Testis (tissue), 3 donors: ENCODE measurements around the gene PTPRN2. TPM values are rescaled to one million over a fixed set of nuclear protein-coding genes. Genes with fewer than 3 reads are reported as not detected.

Source experiments
- DNase-seq: peaks from one replicate; pipeline ENCODE4 v3.0.0-alpha.2; 2019
- H3K27ac ChIP-seq, 2 donors: fragments of 200-600 bp; sonication (generic); one replicate each; pipeline ENCODE4 v1.5.1; 2019
- H3K27me3 ChIP-seq: fragments of 200-600 bp; sonication (generic); one replicate; pipeline ENCODE4 v1.5.1; 2019
- H3K36me3 ChIP-seq: fragments of 200-600 bp; sonication (generic); one replicate; pipeline ENCODE4 v1.5.1; 2017; ENCODE audit warnings: low read depth; ENCODE audit errors: missing control alignments
- H3K4me1 ChIP-seq: fragments of 200-600 bp; sonication (generic); one replicate; pipeline ENCODE4 v1.5.1; 2019
- H3K4me3 ChIP-seq, 2 donors: fragments of 200-600 bp; sonication (generic); one replicate each; pipeline ENCODE4 v1.5.1; 2017 to 2019
- H3K9me3 ChIP-seq: fragments of 200-600 bp; sonication (generic); one replicate; pipeline ENCODE4 v1.5.1; 2017
- CTCF ChIP-seq, 3 experiments: fragments of 450-650 bp in 2 of 3; fragments of 200-600 bp in 1 of 3; sonication (generic) in 1 of 3; IDR thresholded peaks; one replicate each; pipeline ENCODE4 v1.5.1; 2016 to 2019; ENCODE audit warnings: antibody characterized with exemption in 3 of 3, mild to moderate bottlenecking in 2 of 3, moderate library complexity in 1 of 3
- POLR2A ChIP-seq: fragments of 450-650 bp; IDR thresholded peaks from one replicate; pipeline ENCODE4 v1.6.1; 2017; ENCODE audit warnings: antibody characterized with exemption, mild to moderate bottlenecking, moderate library complexity
- WGBS, 2 donors: methylation state at CpG; one replicate each; pipeline ENCODE4 v1.1.5; 2018; 5-methylcytosine and 5-hydroxymethylcytosine counted together
- intact Hi-C: fragments of 100-400 bp; cut with DNase I; formaldehyde crosslinking; loops from one replicate; pipeline ENCODE4 v1.15.1; 2023; ENCODE audit warnings: low total_unique reads
- polyA plus RNA-seq: library from polyadenylated mRNA; stranded (reverse); fragments of 350-450 nt; fragmentation: Illumina TruSeq; extraction: RNeasy Lipid Tissue Mini Kit (QIAGEN cat#74804); gene quantifications from one replicate; pipeline ENCODE4 v1.2.3, GENCODE V29; 2014; ENCODE audit warnings: low read depth, low replicate concordance; ENCODE audit not compliant: insufficient read depth
- total RNA-seq, 2 donors: library from RNA; depleted of rRNA; stranded (reverse); fragments of >200 nt; gene quantifications; one replicate each; pipeline ENCODE4 v1.2.3, GENCODE V29; 2016

Gene PTPRN2
- total and polyA plus RNA-seq, 3 donors from 2014 or later, result 9.3 to 10.8 (median 9.8) TPM

DNA sequence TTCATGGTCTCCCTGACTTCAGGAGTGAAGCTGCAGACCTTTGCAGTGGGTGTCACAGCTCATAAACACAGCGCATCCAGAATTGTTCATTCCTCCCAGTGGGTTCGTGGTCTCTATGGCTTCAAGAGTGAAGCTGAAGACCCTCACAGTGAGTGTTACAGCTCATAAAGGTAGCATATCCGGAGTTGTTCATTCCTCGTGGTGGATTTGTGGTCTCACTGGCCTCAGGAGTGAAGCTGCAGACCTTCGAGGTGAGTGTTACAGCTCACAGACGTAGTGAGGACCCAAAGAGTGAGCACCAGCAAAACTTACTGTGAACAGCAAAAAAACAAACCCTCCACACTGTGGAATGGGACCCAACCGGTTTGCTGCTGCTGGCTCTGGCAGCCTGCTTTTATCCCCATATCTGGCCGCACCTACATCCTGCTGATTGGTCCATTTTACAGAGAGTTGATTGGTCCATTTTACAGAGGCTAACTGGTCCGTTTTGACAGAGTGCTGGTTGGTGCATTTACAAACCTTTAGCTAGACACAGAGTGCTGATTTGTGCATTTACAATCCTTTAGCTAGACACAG lies 308.8 kb downstream of the PTPRN2 start:
- Histone ChIP-seq H3K9me3 (no peaks in the 10 kb centered on the region), H3K36me3 (no peaks in the 10 kb centered on the region), H3K4me3 (no peak overlapping the region), H3K4me1 (no peaks in the 10 kb centered on the region), H3K27me3 (no peaks in the 10 kb centered on the region), H3K27ac (no peak overlapping the region)
- DNase-seq, result peak; percentile 11
- intact Hi-C loops, result no loop called here
- TF ChIP-seq CTCF (IDR thresholded peaks at IDR 0.05) (no peak), POLR2A (no peak)
- WGBS, 2 donors, result 68 to 78% methylated on average over 9 of the region's 9 CpGs

DNA sequence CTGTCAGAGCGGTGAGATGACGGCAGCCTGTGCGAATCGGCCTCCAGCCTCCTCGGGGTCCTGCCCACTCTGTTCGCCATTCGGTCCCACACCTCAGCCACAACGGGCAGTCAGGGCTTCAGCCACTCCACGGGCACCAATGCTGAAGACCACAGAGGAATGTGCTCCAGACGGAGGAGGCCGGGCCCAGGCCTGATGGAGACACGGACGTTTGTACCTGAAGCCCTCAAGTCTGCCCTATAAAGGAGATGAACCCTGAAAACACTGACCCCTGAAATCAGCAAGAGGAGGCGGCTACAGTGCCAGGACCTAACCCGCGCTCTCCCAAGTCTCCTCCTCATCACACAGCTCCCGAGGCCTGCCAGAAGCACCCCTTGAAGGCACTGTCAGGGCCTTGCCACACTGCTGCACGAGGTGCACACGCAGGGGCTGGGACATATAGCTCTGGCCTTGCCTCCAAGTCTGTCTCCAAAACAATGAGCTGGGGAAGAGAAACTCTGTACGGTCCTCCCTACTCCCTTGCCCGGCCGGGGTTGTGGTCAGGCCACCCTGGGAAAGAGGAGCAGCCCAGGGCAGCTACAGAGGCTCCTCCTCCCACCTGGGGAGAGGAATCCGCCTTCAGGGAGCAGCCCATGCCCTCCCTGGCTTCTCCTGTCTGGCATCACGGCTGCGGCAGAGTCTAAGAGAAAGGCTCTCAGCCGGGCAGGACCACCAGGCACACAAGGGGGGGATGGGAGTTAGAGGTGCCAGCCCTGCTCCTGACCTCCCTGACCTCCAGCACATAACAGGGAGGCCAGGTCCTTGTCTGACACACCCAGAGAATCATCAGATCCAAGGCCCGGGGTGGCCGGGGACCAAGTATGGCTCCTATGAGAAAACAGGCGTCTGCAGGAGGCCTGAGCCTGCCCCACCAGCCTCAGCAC lies 310.1 kb downstream of the PTPRN2 start:
- Histone ChIP-seq H3K4me1 (no peaks in the 10 kb centered on the region), H3K4me3 (no peak overlapping the region), H3K27ac (no peak overlapping the region), H3K36me3 (no peaks in the 10 kb centered on the region), H3K9me3 (no peaks in the 10 kb centered on the region), H3K27me3 (no peaks in the 10 kb centered on the region)
- TF ChIP-seq CTCF (IDR thresholded peaks at IDR 0.05), result no peak
- no peak for TF ChIP-seq POLR2A
- WGBS, 2 donors, result 64 to 66% methylated on average over 20 to 29 of the region's 29 CpGs
- DNase-seq, result no peak
- intact Hi-C loops, result no loop called here

DNA sequence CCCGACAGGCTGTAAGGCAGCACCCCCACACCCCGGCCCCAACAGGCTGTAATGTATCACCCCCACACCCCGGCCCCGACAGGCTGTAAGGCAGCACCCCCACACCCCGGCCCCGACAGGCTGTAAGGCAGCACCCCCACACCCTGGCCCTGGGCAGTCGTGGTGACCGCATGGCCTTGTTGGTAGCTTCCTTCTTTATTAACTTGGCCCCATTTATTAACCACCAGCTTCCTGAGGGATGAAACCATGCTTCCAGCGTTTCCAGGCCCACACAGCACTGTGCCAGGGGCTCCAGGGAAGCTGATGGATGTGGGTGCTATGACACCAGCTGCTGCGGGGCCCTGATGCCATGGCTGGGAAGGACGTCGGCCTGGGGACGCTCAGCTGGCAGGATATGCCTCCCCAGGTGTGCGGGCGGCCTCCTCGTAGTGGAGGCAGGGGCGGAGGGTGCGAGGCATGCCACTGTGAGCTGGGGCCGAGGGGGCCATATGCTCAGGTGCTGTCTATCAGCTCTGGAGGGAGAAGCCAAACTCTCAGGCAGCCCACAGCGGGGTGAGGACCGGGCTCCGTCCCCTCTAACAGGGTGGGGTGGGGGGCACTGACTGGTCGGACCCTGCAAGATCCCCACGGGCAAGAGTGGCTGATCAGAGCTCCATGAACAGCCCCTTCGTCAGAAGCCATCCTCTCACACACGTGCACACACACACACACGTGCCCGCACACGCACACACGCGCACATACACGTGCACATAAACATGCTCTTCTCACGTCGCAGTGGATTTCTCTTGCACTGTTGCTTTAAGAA lies 311.0 kb downstream of the PTPRN2 start:
- WGBS, 2 donors, result 78 to 83% methylated on average over 12 to 32 of the region's 34 CpGs
- no peak overlapping the region for H3K27ac ChIP-seq
- no peak for DNase-seq
- no peaks in the 10 kb centered on the region for H3K9me3 ChIP-seq
- H3K4me3 ChIP-seq, result no peak overlapping the region
- no peaks in the 10 kb centered on the region for H3K36me3 ChIP-seq
- H3K27me3 ChIP-seq, result no peaks in the 10 kb centered on the region
- intact Hi-C loops, result no loop called here
- no peak for TF ChIP-seq POLR2A
- H3K4me1 ChIP-seq, result no peaks in the 10 kb centered on the region

GRCh38 chr7:158275711-158276413 lies 311.8 kb downstream of the PTPRN2 start:
- Histone ChIP-seq H3K36me3 (no peaks in the 10 kb centered on the region), H3K27ac (no peak overlapping the region), H3K27me3 (no peaks in the 10 kb centered on the region), H3K9me3 (no peaks in the 10 kb centered on the region), H3K4me3 (no peak overlapping the region), H3K4me1 (no peaks in the 10 kb centered on the region)
- no peak for TF ChIP-seq POLR2A
- no peak for TF ChIP-seq CTCF (IDR thresholded peaks at IDR 0.05)
- DNase-seq, result no peak
- intact Hi-C loops, result no loop called here
- 68 to 78% methylated on average over 13 to 15 of the region's 22 CpGs for WGBS, 2 donors
